ENCODE results near the gene KLHL14. TPM values are rescaled to one million over a fixed set of nuclear protein-coding genes. Genes with fewer than 3 reads are reported as not detected.

KLHL14 gene
- total RNA-seq, 1 donor, result not detected

- Histone ChIP-seq H3K9me3 (ENCODE audit: low read depth, low read length) (no peaks in the 10 kb centered on the region), H2AFZ (ENCODE audit: low read length) (no peak overlapping the region), H3K4me3 (ENCODE audit: insufficient read depth, low read length) (no peak overlapping the region), H4K20me1 (ENCODE audit: insufficient read depth, low read length) (no peaks in the 10 kb centered on the region), H3K79me2 (ENCODE audit: insufficient read depth, low read length) (no peaks in the 10 kb centered on the region), H3K27me3 (ENCODE audit: insufficient read depth, low read length) (no peaks in the 10 kb centered on the region), H3K4me1 (ENCODE audit: insufficient read depth, low read length) (no peaks in the 10 kb centered on the region), H3K4me2 (ENCODE audit: insufficient read depth, low read length) (no peak overlapping the region), H3K36me3 (ENCODE audit: insufficient read depth, low read length) (no peaks in the 10 kb centered on the region), H3K27ac (ENCODE audit: low read depth, low read length) (no peak overlapping the region)
- TF ChIP-seq, protein P1, sequence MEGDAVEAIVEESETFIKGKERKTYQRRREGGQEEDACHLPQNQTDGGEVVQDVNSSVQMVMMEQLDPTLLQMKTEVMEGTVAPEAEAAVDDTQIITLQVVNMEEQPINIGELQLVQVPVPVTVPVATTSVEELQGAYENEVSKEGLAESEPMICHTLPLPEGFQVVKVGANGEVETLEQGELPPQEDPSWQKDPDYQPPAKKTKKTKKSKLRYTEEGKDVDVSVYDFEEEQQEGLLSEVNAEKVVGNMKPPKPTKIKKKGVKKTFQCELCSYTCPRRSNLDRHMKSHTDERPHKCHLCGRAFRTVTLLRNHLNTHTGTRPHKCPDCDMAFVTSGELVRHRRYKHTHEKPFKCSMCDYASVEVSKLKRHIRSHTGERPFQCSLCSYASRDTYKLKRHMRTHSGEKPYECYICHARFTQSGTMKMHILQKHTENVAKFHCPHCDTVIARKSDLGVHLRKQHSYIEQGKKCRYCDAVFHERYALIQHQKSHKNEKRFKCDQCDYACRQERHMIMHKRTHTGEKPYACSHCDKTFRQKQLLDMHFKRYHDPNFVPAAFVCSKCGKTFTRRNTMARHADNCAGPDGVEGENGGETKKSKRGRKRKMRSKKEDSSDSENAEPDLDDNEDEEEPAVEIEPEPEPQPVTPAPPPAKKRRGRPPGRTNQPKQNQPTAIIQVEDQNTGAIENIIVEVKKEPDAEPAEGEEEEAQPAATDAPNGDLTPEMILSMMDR (IDR thresholded peaks at IDR 0.05; ENCODE audit: extremely low read depth, low read depth, low read length), result no peak
- no peak for DNase-seq (ENCODE audit: insufficient read length, low spot score, missing footprints)
These were observed 50.5 kb downstream of the KLHL14 start for GRCh38 chr18:32722279-32722678.

- Histone ChIP-seq H3K36me3 (ENCODE audit: insufficient read depth, low read length) (no peaks in the 10 kb centered on the region), H3K4me1 (ENCODE audit: insufficient read depth, low read length) (no peaks in the 10 kb centered on the region), H3K79me2 (ENCODE audit: insufficient read depth, low read length) (no peaks in the 10 kb centered on the region), H3K27me3 (ENCODE audit: insufficient read depth, low read length) (no peaks in the 10 kb centered on the region), H3K9me3 (ENCODE audit: low read depth, low read length) (no peaks in the 10 kb centered on the region), H3K4me2 (ENCODE audit: insufficient read depth, low read length) (no peak overlapping the region), H4K20me1 (ENCODE audit: insufficient read depth, low read length) (no peaks in the 10 kb centered on the region), H3K4me3 (ENCODE audit: insufficient read depth, low read length) (no peak overlapping the region), H2AFZ (ENCODE audit: low read length) (no peak overlapping the region), H3K27ac (ENCODE audit: low read depth, low read length) (no peak overlapping the region)
- DNase-seq (ENCODE audit: insufficient read length, low spot score, missing footprints), result no peak
- TF ChIP-seq, protein P1 (IDR thresholded peaks at IDR 0.05; ENCODE audit: extremely low read depth, low read depth, low read length), result no peak
These were observed 55.7 kb downstream of the KLHL14 start for GRCh38 chr18:32717126-32717525.

DNA sequence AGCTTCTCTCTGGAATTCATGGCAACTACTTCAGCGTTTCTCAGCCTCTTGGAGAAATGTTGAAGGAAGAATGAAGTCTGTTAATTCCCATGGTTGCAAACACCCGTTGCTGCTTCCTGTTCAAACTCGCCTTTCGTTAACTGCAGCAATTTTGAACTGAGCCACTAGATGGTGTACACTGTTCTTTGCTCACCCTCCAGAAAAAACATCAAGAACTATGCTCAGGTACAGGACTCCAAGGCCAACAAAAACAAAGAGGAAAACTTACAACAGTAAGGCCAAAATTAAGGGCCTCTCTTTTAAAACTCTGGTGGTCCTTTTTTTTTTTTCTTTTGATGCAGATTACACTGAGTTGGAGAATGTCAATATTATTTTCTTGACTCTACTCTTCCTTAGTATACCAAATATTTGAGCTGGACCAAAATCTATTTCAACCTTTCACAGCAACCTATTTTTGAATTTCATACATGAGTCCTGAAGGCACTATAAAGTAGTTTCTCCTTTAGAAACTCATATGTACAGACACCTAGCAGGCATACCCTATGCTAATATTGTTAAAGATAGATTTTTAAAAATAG lies 58.2 kb downstream of the KLHL14 start:
- Histone ChIP-seq H2AFZ (ENCODE audit: low read length) (peak overlapping the region; percentile 19), H3K9me3 (ENCODE audit: low read depth, low read length) (no peaks in the 10 kb centered on the region), H3K79me2 (ENCODE audit: insufficient read depth, low read length) (no peaks in the 10 kb centered on the region), H3K27me3 (ENCODE audit: insufficient read depth, low read length) (no peaks in the 10 kb centered on the region), H3K4me2 (ENCODE audit: insufficient read depth, low read length) (no peak overlapping the region), H4K20me1 (ENCODE audit: insufficient read depth, low read length) (no peaks in the 10 kb centered on the region), H3K4me1 (ENCODE audit: insufficient read depth, low read length) (no peaks in the 10 kb centered on the region), H3K27ac (ENCODE audit: low read depth, low read length) (no peak overlapping the region), H3K36me3 (ENCODE audit: insufficient read depth, low read length) (no peaks in the 10 kb centered on the region), H3K4me3 (ENCODE audit: insufficient read depth, low read length) (no peak overlapping the region)
- DNase-seq (ENCODE audit: insufficient read length, low spot score, missing footprints), result no peak
- TF ChIP-seq, protein P1 (IDR thresholded peaks at IDR 0.05; ENCODE audit: extremely low read depth, low read depth, low read length), result peak; percentile 70

DNA sequence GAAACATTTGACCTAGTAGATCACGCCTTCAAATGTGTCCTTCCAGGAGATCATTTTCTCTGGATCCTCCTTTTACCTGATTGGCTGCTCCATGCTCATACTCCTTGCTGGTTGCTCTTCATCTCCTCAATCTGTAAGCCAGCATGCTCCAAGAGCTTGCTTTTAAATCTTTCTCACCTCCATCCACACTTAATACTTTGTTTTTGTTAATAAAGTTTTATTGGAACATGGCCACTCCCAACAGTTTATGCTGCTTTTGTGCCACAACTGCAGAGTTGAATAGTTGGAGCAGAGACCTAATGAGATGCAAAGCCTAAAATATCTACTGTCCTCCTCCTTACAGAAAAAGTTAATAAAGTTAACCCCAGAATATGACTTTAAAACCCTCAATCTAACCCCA lies 60.0 kb downstream of the KLHL14 start:
- no peak overlapping the region for H2AFZ ChIP-seq (ENCODE audit: low read length)
- H3K4me1 ChIP-seq (ENCODE audit: insufficient read depth, low read length), result no peaks in the 10 kb centered on the region
- H3K36me3 ChIP-seq (ENCODE audit: insufficient read depth, low read length), result no peaks in the 10 kb centered on the region
- H3K27ac ChIP-seq (ENCODE audit: low read depth, low read length), result no peak overlapping the region
- no peaks in the 10 kb centered on the region for H4K20me1 ChIP-seq (ENCODE audit: insufficient read depth, low read length)
- TF ChIP-seq, protein P1 (IDR thresholded peaks at IDR 0.05; ENCODE audit: extremely low read depth, low read depth, low read length), result no peak
- no peaks in the 10 kb centered on the region for H3K79me2 ChIP-seq (ENCODE audit: insufficient read depth, low read length)
- no peaks in the 10 kb centered on the region for H3K9me3 ChIP-seq (ENCODE audit: low read depth, low read length)
- H3K4me3 ChIP-seq (ENCODE audit: insufficient read depth, low read length), result no peak overlapping the region
- DNase-seq (ENCODE audit: insufficient read length, low spot score, missing footprints), result no peak
- no peak overlapping the region for H3K4me2 ChIP-seq (ENCODE audit: insufficient read depth, low read length)
- no peaks in the 10 kb centered on the region for H3K27me3 ChIP-seq (ENCODE audit: insufficient read depth, low read length)

Data from osteoblast (primary cell).